ENCODE results near the gene SLC39A11. TPM values are rescaled to one million over a fixed set of nuclear protein-coding genes. Genes with fewer than 3 reads are reported as not detected.

Gene SLC39A11
- total RNA-seq, 3 donors from 2014 or later, result 16.7 to 23.3 (median 20.1) TPM

DNA sequence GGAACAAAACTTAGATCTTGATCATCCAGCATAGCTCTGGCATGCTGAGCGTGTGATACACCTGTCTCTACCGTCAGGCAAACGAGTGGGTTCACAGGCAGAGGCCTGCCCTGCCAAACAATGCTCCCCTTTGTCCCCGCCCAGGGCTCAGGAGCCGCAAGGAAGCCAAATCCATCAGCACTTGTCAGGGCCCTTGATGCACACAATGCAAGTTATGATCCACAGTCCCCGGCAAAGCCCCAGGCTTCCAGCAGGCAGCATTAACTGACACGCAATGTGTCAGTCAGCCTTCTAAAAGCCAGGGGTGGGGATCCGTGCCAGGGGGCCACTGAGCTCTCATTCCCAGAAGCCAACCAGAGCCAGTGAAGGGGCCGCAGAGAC lies 460.9 kb downstream of the SLC39A11 start:
- DNase-seq (no peak), ATAC-seq (no peak)
- Mint-ChIP-seq H3K36me3 (ENCODE audit: insufficient read depth) (no peaks in the 10 kb centered on the region), H3K27me3 (ENCODE audit: low read depth) (no peaks in the 10 kb centered on the region), H3K9me3 (no peaks in the 10 kb centered on the region), H3K4me3 (no peak overlapping the region), H3K4me1 (ENCODE audit: low read depth) (peaks cover 14% of the 10 kb centered on the region)

DNA sequence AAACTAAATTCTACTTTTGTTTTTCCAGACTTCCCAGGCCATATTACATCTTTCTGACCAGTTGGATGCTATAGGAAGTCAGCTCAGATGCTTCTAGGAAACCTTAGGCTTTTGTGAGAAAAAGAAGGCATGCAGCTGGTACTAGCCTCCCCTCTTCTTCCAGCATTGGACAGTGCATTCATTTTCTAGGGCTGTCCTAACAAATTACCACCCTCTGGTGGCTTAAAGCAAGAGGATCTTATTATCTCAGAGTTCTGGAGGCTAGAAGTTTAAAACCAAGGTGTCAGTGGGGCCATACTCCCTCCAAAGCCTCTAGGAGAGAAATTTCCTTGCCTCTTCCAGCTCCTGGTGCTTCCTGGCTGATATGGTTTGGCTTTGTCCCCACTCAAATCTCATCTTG lies 467.8 kb downstream of the SLC39A11 start:
- Mint-ChIP-seq H3K9me3 (peaks cover 3% of the 10 kb centered on the region), H3K4me1 (ENCODE audit: low read depth) (no peaks in the 10 kb centered on the region), H3K36me3 (ENCODE audit: insufficient read depth) (no peaks in the 10 kb centered on the region), H3K4me3 (no peak overlapping the region), H3K27me3 (ENCODE audit: low read depth) (peaks cover 8% of the 10 kb centered on the region)
- ATAC-seq (no peak), DNase-seq (no peak)

DNA sequence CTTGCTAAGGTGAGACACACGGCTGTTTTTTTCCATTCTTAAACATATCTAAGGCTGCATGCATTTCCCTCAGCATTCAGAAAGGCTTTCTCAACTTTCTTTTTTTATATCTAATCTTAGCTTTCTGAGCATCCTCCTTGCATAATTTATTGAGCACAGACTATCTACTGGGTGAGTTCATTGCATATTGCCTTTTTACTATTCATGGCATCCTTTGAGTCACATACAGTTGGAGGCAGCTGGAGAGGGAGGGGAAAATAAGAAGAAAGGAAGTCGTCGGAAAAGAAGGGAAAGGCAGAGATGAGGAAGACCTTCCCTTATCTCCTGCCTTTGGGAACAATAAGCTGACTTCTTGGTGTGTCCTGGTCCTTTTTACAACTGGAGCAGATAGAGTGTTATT lies 468.3 kb downstream of the SLC39A11 start:
- Mint-ChIP-seq H3K27me3 (ENCODE audit: low read depth) (peaks cover 8% of the 10 kb centered on the region), H3K9me3 (peaks cover 3% of the 10 kb centered on the region), H3K4me1 (ENCODE audit: low read depth) (no peaks in the 10 kb centered on the region), H3K4me3 (no peak overlapping the region), H3K36me3 (ENCODE audit: insufficient read depth) (no peaks in the 10 kb centered on the region)
- DNase-seq, result no peak
- ATAC-seq, result no peak

DNA sequence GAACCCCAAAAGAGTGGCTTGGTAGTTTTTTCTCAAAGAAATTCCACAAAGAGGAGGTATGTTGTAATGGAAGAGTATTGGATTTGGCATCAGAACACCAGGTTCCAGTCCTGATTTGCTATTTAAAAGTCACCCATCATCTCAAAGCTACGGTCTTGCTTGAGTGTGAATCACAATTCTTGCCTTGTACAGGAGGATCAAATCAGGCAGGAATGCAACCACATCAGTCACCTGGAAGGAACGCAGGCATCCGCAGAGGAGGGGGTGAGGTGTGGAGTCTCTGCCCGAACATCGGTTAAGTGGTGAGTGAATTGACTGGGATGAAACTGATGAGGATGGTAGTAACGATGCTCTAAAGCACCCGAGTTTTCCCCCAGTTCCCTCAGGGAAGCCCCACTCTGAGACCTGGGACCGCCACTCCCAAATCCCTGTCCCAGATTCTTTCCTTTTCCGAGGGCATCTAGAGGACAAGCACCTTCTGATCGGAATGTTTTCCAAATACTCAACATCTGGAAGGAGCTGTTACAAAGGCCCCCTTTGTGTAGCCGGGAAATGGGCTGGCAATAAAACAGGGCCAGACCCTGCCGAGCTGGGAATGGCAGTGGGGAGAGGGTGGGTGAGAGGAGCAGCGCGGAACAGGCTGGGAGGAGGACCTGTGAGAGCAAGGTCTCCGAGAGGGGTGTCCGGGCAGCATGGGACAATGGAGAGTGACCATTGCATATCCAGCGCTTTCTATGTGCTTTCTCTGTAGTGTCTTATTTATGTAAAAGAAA lies 469.6 kb downstream of the SLC39A11 start:
- ATAC-seq (no peak), DNase-seq (no peak)
- Mint-ChIP-seq H3K9me3 (peaks cover 3% of the 10 kb centered on the region), H3K36me3 (ENCODE audit: insufficient read depth) (no peaks in the 10 kb centered on the region), H3K27me3 (ENCODE audit: low read depth) (peaks cover 8% of the 10 kb centered on the region), H3K4me1 (ENCODE audit: low read depth) (peaks cover 8% of the 10 kb centered on the region), H3K4me3 (no peak overlapping the region)

DNA sequence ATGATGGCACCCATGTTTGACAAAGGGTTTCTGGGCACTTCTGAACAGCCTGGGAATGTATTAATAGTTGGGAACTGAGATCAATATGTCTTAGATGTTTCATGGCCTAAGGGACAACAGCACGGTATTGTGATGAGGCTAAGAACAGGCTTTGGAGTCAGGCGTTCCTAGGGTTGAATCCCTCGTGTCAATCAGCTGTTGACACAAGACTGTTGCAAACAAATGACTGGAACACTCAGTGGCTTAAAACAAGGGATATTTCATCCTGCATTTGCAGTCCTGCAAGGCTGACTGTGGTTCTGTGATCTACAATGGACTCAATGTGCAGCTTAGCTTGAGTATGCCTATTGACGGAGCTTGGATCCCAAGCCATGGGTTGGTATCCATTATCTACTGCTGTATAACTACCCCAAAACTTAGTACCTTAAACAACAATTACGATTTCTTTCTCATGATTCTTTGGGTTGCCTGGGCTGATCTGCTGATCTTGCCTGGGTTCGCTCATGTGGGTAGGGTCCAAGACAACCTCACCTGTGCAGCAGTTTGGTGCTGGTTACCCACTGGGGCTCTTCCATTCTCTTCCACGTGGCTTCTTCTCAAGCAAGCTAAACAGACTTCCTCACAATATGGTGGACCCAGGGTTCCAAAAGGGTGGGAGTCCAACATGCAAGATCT lies 472.4 kb downstream of the SLC39A11 start:
- Mint-ChIP-seq H3K36me3 (ENCODE audit: insufficient read depth) (no peaks in the 10 kb centered on the region), H3K4me1 (ENCODE audit: low read depth) (peaks cover 18% of the 10 kb centered on the region), H3K27me3 (ENCODE audit: low read depth) (peaks cover 7% of the 10 kb centered on the region), H3K4me3 (no peak overlapping the region), H3K9me3 (no peaks in the 10 kb centered on the region)
- DNase-seq, result no peak
- no peak for ATAC-seq

DNA sequence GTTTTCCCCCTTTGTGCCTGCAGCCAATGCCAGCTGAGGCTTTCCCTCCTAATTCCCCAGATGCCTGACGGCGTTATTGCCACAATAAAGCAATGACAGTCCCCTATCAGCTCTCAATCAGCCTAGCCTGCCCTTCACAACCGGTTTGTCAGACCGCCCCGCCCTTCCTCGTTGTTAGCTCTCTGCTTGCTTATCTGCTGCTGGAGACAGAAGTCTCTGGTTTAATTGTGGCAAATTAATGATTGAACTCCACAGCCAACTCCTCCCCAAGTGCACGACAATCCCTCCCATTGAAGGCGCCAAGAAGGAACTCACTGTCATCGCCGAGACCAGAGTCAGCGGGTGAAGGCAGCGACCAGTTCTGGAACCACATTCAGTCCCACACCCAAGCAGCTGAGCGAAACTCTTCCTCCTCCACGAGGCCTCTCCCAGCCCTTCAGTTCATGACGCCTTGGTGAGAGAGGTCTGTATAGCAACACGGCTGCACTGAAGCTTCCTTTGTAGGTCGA lies 474.4 kb downstream of the SLC39A11 start:
- Mint-ChIP-seq H3K4me1 (ENCODE audit: low read depth) (peaks cover 18% of the 10 kb centered on the region), H3K27me3 (ENCODE audit: low read depth) (peaks cover 21% of the 10 kb centered on the region), H3K9me3 (no peaks in the 10 kb centered on the region), H3K4me3 (peak overlapping the region; percentile 62), H3K36me3 (ENCODE audit: insufficient read depth) (no peaks in the 10 kb centered on the region)
- DNase-seq (no peak), ATAC-seq (peak; percentile 35 to 53)

DNA sequence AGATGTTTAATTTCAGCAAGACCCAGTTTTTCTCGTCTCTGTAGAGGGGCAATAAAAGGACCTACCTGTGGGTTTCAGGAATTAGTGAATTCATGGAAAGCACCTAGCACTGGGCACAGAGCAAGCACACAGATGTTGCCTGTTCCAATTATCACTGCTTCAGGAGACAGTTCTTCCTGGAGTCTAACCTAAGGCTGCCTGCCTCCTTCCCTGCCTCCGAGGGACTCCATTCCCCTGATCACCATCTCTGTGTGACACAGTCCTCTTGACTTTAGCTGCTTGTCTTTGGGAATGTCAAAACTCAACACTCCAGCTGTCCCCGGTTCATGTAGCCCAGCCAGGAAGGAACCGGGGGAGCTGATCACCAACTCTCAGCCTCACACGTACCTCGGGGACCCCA lies 474.9 kb downstream of the SLC39A11 start:
- peaks cover 18% of the 10 kb centered on the region for H3K4me1 Mint-ChIP-seq (ENCODE audit: low read depth)
- H3K9me3 Mint-ChIP-seq, result no peaks in the 10 kb centered on the region
- no peaks in the 10 kb centered on the region for H3K36me3 Mint-ChIP-seq (ENCODE audit: insufficient read depth)
- DNase-seq (no peak), ATAC-seq (no peak)
- H3K4me3 Mint-ChIP-seq, result peak overlapping the region; percentile 62
- H3K27me3 Mint-ChIP-seq (ENCODE audit: low read depth), result peaks cover 19% of the 10 kb centered on the region

DNA sequence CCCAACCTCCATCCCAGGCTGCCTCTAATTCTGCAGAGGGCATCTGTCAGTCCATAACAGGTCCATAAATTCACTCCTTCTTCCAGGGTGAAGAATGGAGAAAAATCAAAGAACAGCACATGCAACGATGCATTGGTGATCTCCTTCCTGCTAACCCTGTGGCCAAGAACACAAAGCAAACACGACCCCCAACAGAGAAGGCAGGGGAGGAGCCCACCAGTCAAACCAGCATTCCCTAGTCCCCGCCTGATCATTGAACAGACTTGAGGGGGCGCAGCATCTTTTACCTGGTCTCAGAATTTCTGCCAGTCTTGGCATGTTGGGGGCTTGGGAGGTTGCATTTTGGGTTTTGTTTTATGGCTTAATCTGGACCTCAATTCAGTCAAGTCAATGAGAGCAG lies 476.0 kb downstream of the SLC39A11 start:
- Mint-ChIP-seq H3K4me3 (no peak overlapping the region), H3K9me3 (no peaks in the 10 kb centered on the region), H3K4me1 (ENCODE audit: low read depth) (peaks cover 18% of the 10 kb centered on the region), H3K27me3 (ENCODE audit: low read depth) (peaks cover 19% of the 10 kb centered on the region), H3K36me3 (ENCODE audit: insufficient read depth) (no peaks in the 10 kb centered on the region)
- DNase-seq (no peak), ATAC-seq (no peak)

DNA sequence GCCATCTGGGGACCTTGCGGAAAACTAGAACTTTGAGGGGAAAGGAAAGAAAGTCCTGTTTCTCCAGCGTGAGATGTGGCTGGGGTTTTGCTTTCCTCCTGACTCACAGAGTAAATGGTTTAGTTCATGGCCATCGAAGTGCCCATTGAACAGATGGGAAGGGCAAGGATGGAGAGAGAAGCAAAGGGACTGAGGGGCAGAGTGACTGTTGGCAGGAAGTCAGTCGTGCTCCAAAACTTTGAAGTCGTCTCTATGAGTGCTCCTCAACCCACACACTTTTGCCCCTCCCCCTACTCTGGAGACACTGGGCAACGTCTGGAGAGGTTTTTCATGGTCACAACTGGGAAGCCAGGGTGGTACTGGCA lies 476.9 kb downstream of the SLC39A11 start:
- ATAC-seq, result no peak
- no peak overlapping the region for H3K4me3 Mint-ChIP-seq
- no peak for DNase-seq
- H3K4me1 Mint-ChIP-seq (ENCODE audit: low read depth), result peaks cover 18% of the 10 kb centered on the region
- no peaks in the 10 kb centered on the region for H3K36me3 Mint-ChIP-seq (ENCODE audit: insufficient read depth)
- no peaks in the 10 kb centered on the region for H3K9me3 Mint-ChIP-seq
- H3K27me3 Mint-ChIP-seq (ENCODE audit: low read depth), result peaks cover 19% of the 10 kb centered on the region

DNA sequence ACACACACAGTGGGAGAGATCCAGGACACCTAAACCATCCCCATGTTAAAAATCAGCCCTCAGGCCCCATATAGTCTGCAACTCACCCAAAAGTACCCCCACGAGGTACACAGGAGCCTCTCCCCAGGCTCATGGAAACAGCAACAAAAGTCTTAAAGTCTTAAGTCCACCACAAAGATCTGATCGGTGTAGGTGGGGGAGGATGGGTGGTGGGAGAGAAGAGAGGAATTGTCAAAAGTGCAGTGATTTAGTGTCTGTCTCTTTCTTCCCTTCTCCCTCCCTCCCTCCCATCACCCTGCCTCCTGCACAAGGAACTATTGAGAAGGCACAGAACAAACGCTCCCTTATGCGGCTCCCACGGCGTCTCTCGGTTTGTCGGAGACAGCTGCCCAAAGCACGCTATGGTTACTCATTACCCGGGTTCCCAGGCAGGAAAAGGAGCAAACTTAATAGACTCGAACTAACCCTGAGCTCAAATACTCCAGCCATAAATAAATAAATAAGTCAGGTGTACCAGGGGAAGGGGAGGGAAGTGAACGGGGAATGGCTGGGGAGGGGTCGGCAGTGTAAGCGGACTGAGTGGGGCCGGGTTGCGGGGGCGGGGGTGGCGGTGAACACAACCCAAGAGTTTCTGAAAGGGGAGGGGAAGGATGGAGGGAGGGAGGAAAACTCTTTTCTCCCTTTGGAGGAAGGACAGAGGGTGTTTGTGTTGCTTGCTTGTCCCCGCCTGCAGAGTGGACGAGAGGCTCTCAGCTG lies 477.4 kb downstream of the SLC39A11 start:
- Mint-ChIP-seq H3K4me1 (ENCODE audit: low read depth) (peaks cover 18% of the 10 kb centered on the region), H3K36me3 (ENCODE audit: insufficient read depth) (no peaks in the 10 kb centered on the region), H3K4me3 (no peak overlapping the region), H3K9me3 (no peaks in the 10 kb centered on the region), H3K27me3 (ENCODE audit: low read depth) (peaks cover 19% of the 10 kb centered on the region)
- ATAC-seq (no peak), DNase-seq (no peak)

DNA sequence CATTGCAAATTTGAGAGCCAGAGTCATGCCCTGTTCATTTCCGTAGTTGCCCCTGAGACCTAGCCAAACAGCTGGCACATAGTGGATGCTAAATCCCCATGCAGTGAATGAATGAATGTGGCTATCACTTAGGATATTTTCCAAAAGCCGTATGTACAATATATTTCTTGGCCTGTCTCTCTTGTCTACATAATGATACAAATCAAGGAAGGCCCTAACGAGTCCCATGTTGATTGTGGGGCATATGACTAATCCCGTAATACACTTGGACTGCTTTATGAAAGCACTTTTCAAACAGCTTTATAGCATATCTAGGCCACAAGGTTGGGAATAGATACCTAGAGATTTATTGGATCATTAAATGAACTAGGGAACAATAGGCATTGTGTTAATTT lies 478.0 kb downstream of the SLC39A11 start:
- H3K36me3 Mint-ChIP-seq (ENCODE audit: insufficient read depth), result no peaks in the 10 kb centered on the region

DNA sequence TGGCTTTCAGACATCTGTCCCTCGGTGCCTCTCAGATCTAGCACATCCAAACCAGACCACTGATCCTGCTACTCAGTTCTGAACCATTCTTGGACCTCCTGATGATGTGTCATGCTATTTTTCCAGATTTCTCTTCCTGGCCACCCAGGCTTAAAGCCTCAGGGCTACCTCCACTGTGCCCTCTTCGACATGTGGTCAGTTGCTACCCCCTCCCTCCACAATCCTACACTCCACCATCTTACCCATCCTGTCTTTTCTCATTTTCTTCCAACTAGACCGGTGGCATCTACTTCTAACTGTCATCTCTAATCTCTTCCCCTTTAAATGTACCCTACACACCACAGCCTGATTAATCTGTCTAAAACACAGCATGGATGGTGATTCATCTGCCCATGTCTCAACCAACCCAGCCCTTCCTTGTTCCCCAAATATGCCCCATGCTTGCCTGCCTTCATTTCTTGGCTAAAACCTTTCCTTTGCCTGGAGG lies 478.6 kb downstream of the SLC39A11 start:
- DNase-seq (no peak), ATAC-seq (no peak)
- Mint-ChIP-seq H3K36me3 (ENCODE audit: insufficient read depth) (no peaks in the 10 kb centered on the region), H3K9me3 (no peaks in the 10 kb centered on the region), H3K4me1 (ENCODE audit: low read depth) (peaks cover 18% of the 10 kb centered on the region), H3K4me3 (no peak overlapping the region), H3K27me3 (ENCODE audit: low read depth) (peaks cover 19% of the 10 kb centered on the region)

More for the DNA sequence above, 478.0 kb downstream of the SLC39A11 start:
- peaks cover 19% of the 10 kb centered on the region for H3K27me3 Mint-ChIP-seq (ENCODE audit: low read depth)
- peaks cover 18% of the 10 kb centered on the region for H3K4me1 Mint-ChIP-seq (ENCODE audit: low read depth)
- ATAC-seq (no peak), DNase-seq (no peak)
- no peak overlapping the region for H3K4me3 Mint-ChIP-seq
- H3K9me3 Mint-ChIP-seq, result no peaks in the 10 kb centered on the region

DNA sequence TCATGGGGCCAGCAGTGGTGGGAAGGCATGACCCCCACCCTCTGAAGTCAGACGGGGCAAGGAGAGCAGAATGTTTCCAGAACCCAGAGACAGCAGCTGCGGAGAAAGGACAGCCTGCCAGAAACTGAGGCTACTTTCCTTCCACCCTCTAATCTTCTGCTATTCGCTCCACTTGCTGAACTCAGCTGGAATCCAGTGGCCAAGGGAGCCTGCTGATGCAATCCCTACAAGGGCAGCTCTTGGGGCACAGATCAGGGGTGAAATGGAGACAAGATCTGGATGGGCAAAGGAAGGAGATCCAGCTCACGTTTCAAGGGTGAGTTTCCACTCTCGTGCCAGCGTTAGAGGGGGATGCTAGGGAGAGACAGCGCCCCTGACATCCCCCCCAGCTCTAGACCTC lies 479.1 kb downstream of the SLC39A11 start:
- Mint-ChIP-seq H3K9me3 (peaks cover 4% of the 10 kb centered on the region), H3K4me3 (no peak overlapping the region), H3K27me3 (ENCODE audit: low read depth) (peaks cover 19% of the 10 kb centered on the region), H3K4me1 (ENCODE audit: low read depth) (peaks cover 15% of the 10 kb centered on the region), H3K36me3 (ENCODE audit: insufficient read depth) (no peaks in the 10 kb centered on the region)
- DNase-seq, result no peak
- ATAC-seq, result no peak

DNA sequence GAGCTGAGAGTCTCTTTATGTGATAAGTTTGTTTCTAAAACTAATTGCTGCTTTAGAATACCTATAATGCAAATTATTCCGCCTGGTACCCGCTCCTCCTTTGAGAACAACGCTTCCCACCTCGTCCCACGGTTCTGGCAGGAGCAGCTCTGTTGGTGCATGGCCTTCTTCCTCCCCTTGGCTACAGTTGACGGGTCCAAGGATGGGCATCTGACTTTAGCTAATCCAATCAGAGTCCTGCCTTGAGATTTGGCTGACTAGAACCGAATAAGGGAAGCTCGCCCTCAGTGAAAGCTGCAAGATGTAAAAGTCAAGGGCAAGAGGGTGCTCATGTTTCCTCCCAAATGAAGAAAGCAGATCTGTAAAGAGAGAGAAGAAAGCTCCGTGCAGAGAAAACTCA lies 481.3 kb downstream of the SLC39A11 start:
- Mint-ChIP-seq H3K4me1 (ENCODE audit: low read depth) (no peaks in the 10 kb centered on the region), H3K4me3 (no peak overlapping the region), H3K9me3 (peaks cover 19% of the 10 kb centered on the region), H3K27me3 (ENCODE audit: low read depth) (peaks cover 16% of the 10 kb centered on the region), H3K36me3 (ENCODE audit: insufficient read depth) (no peaks in the 10 kb centered on the region)
- ATAC-seq, result no peak
- no peak for DNase-seq
